HG02981 (cell line): ENCODE measurements around the gene DPYSL5.

Source experiments
- ATAC-seq: cut with Tn5 transposase; IDR thresholded peaks from one replicate; pipeline ENCODE4 v1.9.1; 2021; ENCODE audit warnings: mild to moderate bottlenecking, moderate library complexity; ENCODE audit not compliant: unreplicated experiment

DPYSL5 gene

GRCh38 chr2:26986576-26986975 is 138.6 kb downstream of the DPYSL5 start:
- ATAC-seq = no peak

DNA sequence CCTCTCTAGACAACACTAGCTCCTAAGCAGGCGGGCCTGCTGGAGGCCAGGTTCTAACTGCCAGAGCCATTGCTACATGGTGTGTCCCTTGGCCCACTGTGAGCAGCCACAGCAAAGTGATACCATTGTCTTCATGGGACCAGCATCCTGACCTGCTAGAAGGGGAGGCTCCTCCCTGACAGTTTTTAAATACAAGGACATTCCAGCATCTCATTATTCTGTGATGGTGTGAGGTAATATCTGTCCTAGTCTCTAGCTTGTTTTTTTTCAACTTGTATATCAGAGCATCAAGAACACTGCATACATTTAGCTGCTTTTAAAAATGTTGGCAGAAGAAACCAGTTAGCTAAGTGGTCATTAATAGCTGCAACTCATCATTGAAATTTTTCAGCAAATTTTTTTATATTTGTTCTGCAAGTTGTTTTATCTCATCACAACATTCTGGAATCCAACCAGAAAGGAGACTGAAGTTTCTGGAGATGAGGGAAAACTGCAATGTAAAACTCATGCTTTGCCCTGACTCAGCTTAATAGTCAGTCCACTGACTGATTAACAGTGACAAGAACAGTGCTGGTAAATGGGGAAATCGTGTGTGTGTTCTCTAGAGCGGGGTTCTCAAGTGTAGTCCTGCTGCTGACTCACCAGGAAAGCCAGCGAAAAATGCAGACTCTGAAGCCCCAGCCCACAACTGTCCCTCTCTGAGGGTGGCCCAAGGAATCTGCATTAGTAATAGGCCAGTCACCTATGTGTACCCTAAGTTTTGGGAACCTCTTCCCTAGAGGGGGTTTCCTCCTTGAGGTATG is 140.3 kb downstream of the DPYSL5 start:
- ATAC-seq = no peak

DNA sequence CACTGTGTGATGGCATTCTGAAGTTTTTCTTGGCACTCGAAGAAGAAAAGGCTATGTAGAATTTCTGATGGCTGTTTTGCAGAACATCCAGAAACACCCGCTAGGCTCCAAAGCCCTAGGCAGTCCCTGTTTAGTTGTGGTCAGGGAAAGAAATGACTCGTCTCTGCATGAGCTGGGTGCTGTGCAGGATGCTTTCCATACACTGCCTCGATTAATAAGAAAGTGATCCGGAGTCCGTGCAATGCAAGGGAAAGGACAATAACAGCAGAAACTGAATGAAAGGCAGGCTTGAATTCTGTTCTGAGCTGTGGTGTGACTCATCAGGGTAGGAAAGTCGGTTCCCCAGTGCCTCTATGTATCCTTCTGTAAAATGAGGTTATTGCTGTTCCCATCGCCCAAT is 141.2 kb downstream of the DPYSL5 start:
- no peak for ATAC-seq

DNA sequence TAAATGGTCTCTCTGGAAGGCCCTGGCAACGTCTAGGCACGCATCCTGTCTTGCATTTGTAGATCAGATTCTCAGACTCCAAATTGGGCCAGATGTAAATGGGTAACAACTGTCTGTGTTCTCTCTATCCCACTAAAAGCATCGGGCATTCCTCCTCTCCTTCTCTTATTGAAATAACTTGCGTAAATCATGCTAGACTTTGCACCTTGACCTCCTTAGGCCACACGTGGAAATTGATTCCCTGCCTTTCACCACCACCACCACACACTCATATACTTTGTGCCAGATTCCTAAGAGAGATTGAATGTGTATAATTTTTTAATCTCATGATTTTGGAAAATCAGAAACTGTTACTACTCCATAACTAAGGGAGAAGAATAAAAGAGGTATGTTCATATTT is 143.8 kb downstream of the DPYSL5 start:
- ATAC-seq = no peak

- ATAC-seq = no peak
Observed at GRCh38 chr2:26993768-26994167, 145.8 kb downstream of the DPYSL5 start.

GRCh38 chr2:26994983-26995382 is 147.1 kb downstream of the DPYSL5 start:
- ATAC-seq = no peak

GRCh38 chr2:26997394-26997793 is 149.5 kb downstream of the DPYSL5 start:
- ATAC-seq = no peak

DNA sequence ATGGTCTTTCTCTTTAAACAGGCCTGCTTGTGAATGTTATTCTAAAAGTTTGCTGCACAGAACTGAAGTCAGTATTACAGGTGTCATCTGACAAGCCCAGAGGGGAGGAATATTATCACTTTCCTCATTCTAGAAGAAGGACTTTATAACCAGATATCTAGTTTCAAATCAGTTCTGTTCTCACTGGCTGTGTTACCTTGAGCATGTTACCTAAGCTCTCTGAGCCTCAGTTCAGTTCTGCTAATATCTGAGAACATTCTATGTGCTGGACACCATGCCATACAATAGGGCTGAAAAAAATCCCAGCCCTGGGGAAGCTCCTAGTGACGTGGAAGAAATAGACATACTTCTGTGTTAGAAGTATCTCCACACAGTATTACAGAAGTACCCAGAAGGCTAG is 150.4 kb downstream of the DPYSL5 start:
- ATAC-seq = no peak
